K562 (cell line): Measurements from ENCODE around the gene SEMA6B. TPM values are rescaled to one million over a fixed set of nuclear protein-coding genes. Genes with fewer than 3 reads are reported as not detected.

Experiments
- ATF3 ChIP-seq, 2 experiments: fragments of 450-650 bp in 1 of 2; sonication (generic) in 1 of 2; formaldehyde crosslinking in 1 of 2; IDR thresholded peaks in 1 of 2; conservative IDR thresholded peaks in 1 of 2; 2 replicates each; pipeline versions ENCODE4 v1.6.1 to v1.8.1; 2016 to 2023; ENCODE audit warnings: mild to moderate bottlenecking in 2 of 2, moderate library complexity in 2 of 2, inconsistent platforms in 1 of 2, missing genetic modification reagents in 1 of 2
- CEBPG ChIP-seq, 3 experiments: fragments of 200-800 bp in 1 of 3; sonication (Bioruptor generic) in 1 of 3; sonication (generic) in 1 of 3; formaldehyde crosslinking in 1 of 3; IDR thresholded peaks in 2 of 3; conservative IDR thresholded peaks in 1 of 3; 2 replicates each; pipeline versions ENCODE4 v1.6.1 to v1.8.0; 2016 to 2022; ENCODE audit warnings: missing compliant biosample characterization in 2 of 3, missing genetic modification characterization in 2 of 3, mild to moderate bottlenecking in 1 of 3, missing genetic modification reagents in 1 of 3
- CSDE1 ChIP-seq, 2 experiments: fragments of 450-650 bp; IDR thresholded peaks; 2 replicates each; pipeline ENCODE4 v1.6.1; 2016; ENCODE audit warnings: mild to moderate bottlenecking in 1 of 2
- FUS ChIP-seq: fragments of 200-400 bp; formaldehyde crosslinking; optimal IDR thresholded peaks from 2 replicates; pipeline ENCODE3; 2017; ENCODE audit warnings: low read depth, low read length
- MAX ChIP-seq: sonication (generic); formaldehyde crosslinking; IDR thresholded peaks from 2 replicates; pipeline ENCODE4 v1.9.0; 2022; ENCODE audit warnings: mild to moderate bottlenecking, missing genetic modification reagents
- MAZ ChIP-seq, 2 experiments: fragments of 450-650 bp in 1 of 2; sonication (generic) in 1 of 2; formaldehyde crosslinking; IDR thresholded peaks in 1 of 2; conservative IDR thresholded peaks in 1 of 2; 2 replicates each; pipeline versions ENCODE4 v1.4.0 to v1.5.0; 2020; ENCODE audit warnings: mild to moderate bottlenecking in 1 of 2, missing genetic modification reagents in 1 of 2
- MEF2D ChIP-seq: conservative IDR thresholded peaks from 2 replicates; pipeline ENCODE4 v1.6.1; 2016; ENCODE audit warnings: low read depth, missing genetic modification characterization, missing compliant biosample characterization
- MEIS2 ChIP-seq: fragments of 450-650 bp; IDR thresholded peaks from 2 replicates; pipeline ENCODE4 v1.6.1; 2014; ENCODE audit warnings: mild to moderate bottlenecking; ENCODE audit not compliant: partially characterized antibody
- PRMT5 ChIP-seq: sonication (generic); formaldehyde crosslinking; IDR thresholded peaks from 2 replicates; pipeline ENCODE4 v1.5.0; 2020; ENCODE audit warnings: missing genetic modification reagents
- RBM25 ChIP-seq: fragments of 200-400 bp; formaldehyde crosslinking; IDR thresholded peaks from 2 replicates; pipeline ENCODE4 v1.6.1; 2018; ENCODE audit warnings: low read length, low read depth, moderate library complexity; ENCODE audit not compliant: severe bottlenecking
- RNF219 ChIP-seq: fragments of 250-450 bp; sonication (Bioruptor Pico); IDR thresholded peaks from 2 replicates; pipeline ENCODE4 v1.5.0; 2022; ENCODE audit warnings: mild to moderate bottlenecking
- SAFB ChIP-seq: fragments of 200-400 bp; formaldehyde crosslinking; IDR thresholded peaks from 2 replicates; pipeline ENCODE4 v1.6.1; 2017; ENCODE audit warnings: low read depth, low read length, borderline replicate concordance
- ZFP36 ChIP-seq: fragments of 150-350 bp; IDR thresholded peaks from 2 replicates; pipeline ENCODE4 v1.6.1; 2018; ENCODE audit warnings: low read length, low read depth; ENCODE audit not compliant: partially characterized antibody
- ZNF217 ChIP-seq: sonication (generic); formaldehyde crosslinking; IDR thresholded peaks from 2 replicates; pipeline ENCODE4 v1.8.0; 2022; ENCODE audit warnings: mild to moderate bottlenecking, missing genetic modification reagents
- ZNF785 ChIP-seq: fragments of 250-450 bp; sonication (Bioruptor Pico); IDR thresholded peaks from 2 replicates; pipeline ENCODE4 v1.4.0; 2020; ENCODE audit warnings: mild to moderate bottlenecking
- polyA plus RNA-seq, 8 experiments: library from polyadenylated mRNA; depleted of rRNA in 4 of 8; stranded (reverse) in 5 of 8; unstranded in 3 of 8; fragments of >200 nt; fragmentation: Nextera tagmentation in 2 of 8; fragmentation: Illumina TruSeq in 1 of 8; extraction: Ambion mirVana in 2 of 8; extraction: Trizol in 1 of 8; gene quantifications; 2 replicates each; pipeline versions ENCODE4 v1.2.1 to v1.2.3, GENCODE V29; 2011 to 2014; ENCODE audit warnings: inconsistent platforms in 1 of 8, missing spikeins in 1 of 8
- total RNA-seq, 7 experiments: library from RNA; depleted of rRNA in 6 of 7; stranded (reverse); fragments of >200 nt in 6 of 7; fragmentation: Illumina TruSeq in 2 of 7; extraction: Trizol in 2 of 7; gene quantifications; 2 replicates each; pipeline versions ENCODE4 v1.2.1 to v1.2.3, GENCODE V29; 2011 to 2021; ENCODE audit warnings: low replicate concordance in 1 of 7
- TF ChIP-seq, protein P1 (sequence below): sonication (generic); formaldehyde crosslinking; IDR thresholded peaks from 2 replicates; pipeline ENCODE4 v1.8.1; 2023; ENCODE audit warnings: mild to moderate bottlenecking, missing genetic modification reagents
- TF ChIP-seq, protein P2 (sequence below): fragments of 450-650 bp; IDR thresholded peaks from 2 replicates; pipeline ENCODE4 v1.6.1; 2016; ENCODE audit warnings: antibody characterized with exemption
- TF ChIP-seq, protein P3 (sequence below): sonication (generic); formaldehyde crosslinking; IDR thresholded peaks from 2 replicates; pipeline ENCODE4 v1.8.0; 2022; ENCODE audit warnings: mild to moderate bottlenecking, missing genetic modification reagents

The SEMA6B gene
- total and polyA plus RNA-seq, 9 of the 15 experiments (the other 6 are each of a cell fraction or from before 2014, with no cell fraction given), result 0.65 to 4.6 (median 2.5) TPM; not detected in 2

DNA sequence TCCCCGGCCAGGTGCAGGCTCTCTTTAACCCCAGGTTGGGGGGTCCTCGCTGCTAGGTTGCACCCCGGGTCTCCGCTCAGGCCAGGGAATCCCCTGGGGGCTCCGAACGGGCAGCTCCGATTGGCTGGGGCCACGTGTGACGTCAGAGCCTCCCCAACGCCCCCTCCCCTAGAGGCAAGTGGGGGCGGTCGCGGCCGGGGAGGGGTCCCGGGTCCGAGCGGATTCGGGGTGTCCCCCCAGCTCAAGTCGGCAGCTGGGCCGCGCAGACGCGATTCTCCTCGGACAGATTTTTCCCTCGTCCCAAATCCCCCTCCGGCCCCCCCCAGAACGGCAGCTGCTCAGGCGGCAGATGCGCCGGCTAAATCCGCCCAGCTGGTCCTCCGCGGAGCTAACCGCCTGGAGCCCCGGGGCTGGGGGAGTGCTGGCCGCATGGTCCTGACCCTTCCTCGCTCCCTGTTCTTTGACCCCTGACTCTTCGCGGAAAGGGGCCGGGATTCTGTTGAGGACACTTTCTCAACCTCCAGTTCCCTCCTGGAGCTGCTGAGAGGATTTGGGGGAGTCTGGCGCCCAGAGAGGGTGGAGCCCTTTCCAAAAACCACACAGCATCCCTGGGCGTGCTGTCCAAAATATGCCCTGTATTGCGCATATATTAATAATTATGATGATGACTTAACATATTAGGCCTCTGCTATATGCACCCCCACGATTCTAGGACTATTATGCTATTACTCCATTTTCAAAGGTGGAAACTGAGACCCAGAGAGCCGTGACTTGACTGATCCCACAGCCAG lies 25.4 kb upstream of the SEMA6B start (continued):
- TF ChIP-seq CEBPG (CRISPR knock-in tag; IDR thresholded peaks at IDR 0.05) (no peak), CEBPG (tag; conservative IDR thresholded peaks at IDR 0.05 in 1 of 2, IDR thresholded peaks at IDR 0.05 in 1 of 2) (no peak), PRMT5 (CRISPR knock-in tag) (no peak), MEF2D (tag) (no peak), RBM25 (peak; percentile 31), MAZ (CRISPR knock-in tag; conservative IDR thresholded peaks at IDR 0.05 in 1 of 2, IDR thresholded peaks at IDR 0.05 in 1 of 2) (no peak), ZNF785 (CRISPR knock-in tag) (no peak), CSDE1 (IDR thresholded peaks at IDR 0.05) (no peak), ATF3 (IDR thresholded peaks at IDR 0.05) (no peak; the same call in 1 of the 2 replicates), ATF3 (CRISPR knock-in tag; conservative IDR thresholded peaks at IDR 0.05) (no peak), ZFP36 (peak; percentile 90), FUS (no peak), MAX (CRISPR knock-in tag) (peak; percentile 38; the same call in 1 of the 2 replicates), MEIS2 (no peak), SAFB (no peak), RNF219 (CRISPR knock-in tag) (no peak), ZNF217 (no peak)
- TF ChIP-seq, protein P1, sequence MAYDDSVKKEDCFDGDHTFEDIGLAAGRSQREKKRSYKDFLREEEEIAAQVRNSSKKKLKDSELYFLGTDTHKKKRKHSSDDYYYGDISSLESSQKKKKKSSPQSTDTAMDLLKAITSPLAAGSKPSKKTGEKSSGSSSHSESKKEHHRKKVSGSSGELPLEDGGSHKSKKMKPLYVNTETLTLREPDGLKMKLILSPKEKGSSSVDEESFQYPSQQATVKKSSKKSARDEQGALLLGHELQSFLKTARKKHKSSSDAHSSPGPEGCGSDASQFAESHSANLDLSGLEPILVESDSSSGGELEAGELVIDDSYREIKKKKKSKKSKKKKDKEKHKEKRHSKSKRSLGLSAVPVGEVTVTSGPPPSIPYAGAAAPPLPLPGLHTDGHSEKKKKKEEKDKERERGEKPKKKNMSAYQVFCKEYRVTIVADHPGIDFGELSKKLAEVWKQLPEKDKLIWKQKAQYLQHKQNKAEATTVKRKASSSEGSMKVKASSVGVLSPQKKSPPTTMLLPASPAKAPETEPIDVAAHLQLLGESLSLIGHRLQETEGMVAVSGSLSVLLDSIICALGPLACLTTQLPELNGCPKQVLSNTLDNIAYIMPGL, result no peak
- TF ChIP-seq, protein P2, sequence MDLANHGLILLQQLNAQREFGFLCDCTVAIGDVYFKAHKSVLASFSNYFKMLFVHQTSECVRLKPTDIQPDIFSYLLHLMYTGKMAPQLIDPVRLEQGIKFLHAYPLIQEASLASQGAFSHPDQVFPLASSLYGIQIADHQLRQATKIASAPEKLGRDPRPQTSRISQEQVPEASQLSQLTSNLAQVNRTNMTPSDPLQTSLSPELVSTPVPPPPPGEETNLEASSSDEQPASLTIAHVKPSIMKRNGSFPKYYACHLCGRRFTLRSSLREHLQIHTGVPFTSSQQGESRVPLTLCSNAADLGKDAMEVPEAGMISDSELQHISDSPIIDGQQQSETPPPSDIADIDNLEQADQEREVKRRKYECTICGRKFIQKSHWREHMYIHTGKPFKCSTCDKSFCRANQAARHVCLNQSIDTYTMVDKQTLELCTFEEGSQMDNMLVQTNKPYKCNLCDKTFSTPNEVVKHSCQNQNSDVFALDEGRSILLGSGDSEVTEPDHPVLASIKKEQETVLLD, result no peak
- TF ChIP-seq, protein P3, sequence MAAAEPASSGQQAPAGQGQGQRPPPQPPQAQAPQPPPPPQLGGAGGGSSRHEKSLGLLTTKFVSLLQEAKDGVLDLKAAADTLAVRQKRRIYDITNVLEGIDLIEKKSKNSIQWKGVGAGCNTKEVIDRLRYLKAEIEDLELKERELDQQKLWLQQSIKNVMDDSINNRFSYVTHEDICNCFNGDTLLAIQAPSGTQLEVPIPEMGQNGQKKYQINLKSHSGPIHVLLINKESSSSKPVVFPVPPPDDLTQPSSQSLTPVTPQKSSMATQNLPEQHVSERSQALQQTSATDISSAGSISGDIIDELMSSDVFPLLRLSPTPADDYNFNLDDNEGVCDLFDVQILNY, result no peak
